Activated CD4-positive, alpha-beta T cell treated with anti-CD3 and anti-CD28 coated beads, Interleukin-2, Interleukin-6, amounts not matched to agents 100 ng/mL and 50 ng/mL, durations not matched to agents 16 hours and 8 hours (primary cell): ENCODE data around the gene DAZ3.
"Not testable (repeated sequence)": the region's sequence is repeated elsewhere in the genome, so short reads cannot be mapped to it uniquely, and the experiment has no call there.

Experiments
- DNase-seq: peaks from one replicate; pipeline ENCODE4 v3.0.0-alpha.2; 2020

DAZ3 gene, protein sequence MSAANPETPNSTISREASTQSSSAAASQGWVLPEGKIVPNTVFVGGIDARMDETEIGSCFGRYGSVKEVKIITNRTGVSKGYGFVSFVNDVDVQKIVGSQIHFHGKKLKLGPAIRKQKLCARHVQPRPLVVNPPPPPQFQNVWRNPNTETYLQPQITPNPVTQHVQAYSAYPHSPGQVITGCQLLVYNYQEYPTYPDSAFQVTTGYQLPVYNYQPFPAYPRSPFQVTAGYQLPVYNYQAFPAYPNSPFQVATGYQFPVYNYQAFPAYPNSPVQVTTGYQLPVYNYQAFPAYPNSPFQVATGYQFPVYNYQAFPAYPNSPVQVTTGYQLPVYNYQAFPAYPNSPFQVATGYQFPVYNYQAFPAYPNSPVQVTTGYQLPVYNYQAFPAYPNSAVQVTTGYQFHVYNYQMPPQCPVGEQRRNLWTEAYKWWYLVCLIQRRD

DNA sequence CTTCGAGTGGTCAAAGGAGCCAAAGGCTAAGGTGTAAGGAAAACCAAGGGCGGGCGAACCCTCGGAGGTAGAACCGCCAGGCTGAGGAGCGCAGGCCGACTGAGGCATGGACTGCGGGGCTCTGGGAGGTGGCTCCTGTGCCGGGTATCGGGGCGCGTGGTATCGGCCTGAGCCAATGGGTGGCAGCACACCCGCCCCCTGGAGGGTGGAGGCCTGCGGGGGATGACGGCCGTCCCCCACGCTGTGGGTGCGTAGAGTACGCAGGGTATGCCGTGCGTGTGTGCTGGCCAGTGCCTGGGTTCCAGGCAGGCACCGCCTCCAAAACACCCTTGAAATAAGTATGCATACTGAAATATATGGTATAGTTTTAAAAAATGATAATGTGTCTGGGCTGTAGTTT, at the start of gene DAZ3:
DAZ3 (minus strand) TSS at position 101 of the 400 bp plus-strand sequence. CDS start 208 bp downstream, outside the sequence.
- DNase-seq: not testable (repeated sequence)

DNA sequence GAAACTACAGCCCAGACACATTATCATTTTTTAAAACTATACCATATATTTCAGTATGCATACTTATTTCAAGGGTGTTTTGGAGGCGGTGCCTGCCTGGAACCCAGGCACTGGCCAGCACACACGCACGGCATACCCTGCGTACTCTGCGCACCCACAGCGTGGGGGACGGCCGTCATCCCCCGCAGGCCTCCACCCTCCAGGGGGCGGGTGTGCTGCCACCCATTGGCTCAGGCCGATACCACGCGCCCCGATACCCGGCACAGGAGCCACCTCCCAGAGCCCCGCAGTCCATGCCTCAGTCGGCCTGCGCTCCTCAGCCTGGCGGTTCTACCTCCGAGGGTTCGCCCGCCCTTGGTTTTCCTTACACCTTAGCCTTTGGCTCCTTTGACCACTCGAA, 20.4 kb upstream of the DAZ3 start, which contains the start of gene DAZ4:
DAZ4 (plus strand) TSS at position 301 of the 400 bp plus-strand sequence. CDS start 208 bp downstream, outside the sequence.
- not testable (repeated sequence) for DNase-seq

DNA sequence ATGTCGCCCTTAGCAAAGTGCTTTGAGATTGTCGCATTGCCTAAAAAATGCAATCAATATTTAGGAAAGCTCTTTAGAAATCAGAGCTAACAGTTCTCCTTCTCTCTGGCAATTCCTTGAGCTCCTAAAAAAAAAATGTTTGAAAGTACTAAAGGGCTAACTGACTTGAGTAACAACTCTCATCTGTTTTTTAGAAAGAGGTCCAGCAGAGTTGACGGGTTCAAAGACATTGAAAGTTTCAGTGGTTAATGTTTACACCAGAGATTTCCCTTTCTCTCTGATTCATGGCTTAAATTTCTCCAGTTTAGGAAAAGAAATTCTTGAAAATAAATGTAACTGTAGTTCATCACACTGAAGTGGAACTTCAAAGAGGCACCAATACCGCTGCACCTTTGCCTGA, 11.9 kb upstream of the DAZ3 start:
- DNase-seq: not testable (repeated sequence)

DNA sequence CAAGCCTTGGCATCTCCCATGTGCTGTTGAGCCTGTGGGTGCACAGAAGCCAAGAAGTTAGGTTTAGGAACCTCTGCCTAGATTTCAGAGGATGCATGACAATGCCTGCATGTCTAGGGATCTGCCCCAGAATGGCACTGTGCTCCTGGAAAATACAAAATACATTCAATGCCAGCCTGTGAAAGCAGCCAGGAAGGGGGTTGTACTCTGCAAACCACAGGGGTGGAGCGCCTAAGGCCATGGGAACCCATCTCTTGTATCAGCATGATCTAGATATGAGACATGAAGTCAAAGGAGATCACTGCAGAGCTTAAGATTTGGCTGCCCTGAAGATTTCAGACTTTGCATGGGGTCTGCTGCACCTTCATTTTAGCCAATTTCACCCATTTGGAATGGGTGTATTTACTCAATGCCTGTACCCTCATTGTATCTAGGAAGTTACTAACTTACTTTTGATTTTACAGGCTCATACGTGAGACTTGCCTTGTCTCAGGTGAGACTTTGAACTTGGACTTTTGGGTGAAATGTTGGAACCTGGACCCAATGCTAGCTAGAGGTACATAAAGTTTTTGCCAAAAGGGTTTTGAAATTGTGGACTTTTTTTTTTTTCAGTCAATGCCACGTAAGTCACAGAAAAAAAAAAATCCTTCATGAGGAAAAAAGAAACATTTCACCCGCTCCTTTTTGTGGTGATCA, 11.1 kb upstream of the DAZ3 start:
- DNase-seq: not testable (repeated sequence)

DNA sequence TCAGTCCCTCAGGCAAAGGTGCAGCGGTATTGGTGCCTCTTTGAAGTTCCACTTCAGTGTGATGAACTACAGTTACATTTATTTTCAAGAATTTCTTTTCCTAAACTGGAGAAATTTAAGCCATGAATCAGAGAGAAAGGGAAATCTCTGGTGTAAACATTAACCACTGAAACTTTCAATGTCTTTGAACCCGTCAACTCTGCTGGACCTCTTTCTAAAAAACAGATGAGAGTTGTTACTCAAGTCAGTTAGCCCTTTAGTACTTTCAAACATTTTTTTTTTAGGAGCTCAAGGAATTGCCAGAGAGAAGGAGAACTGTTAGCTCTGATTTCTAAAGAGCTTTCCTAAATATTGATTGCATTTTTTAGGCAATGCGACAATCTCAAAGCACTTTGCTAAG, 8.6 kb upstream of the DAZ3 start:
- not testable (repeated sequence) for DNase-seq
